Measurements from ENCODE around the gene MAPKAP1.
"Not testable (repeated sequence)": the region's sequence is repeated elsewhere in the genome, so short reads cannot be mapped to it uniquely, and the experiment has no call there.

MAPKAP1 gene

GRCh38 chr9:125696106-125696647 is 10.8 kb downstream of the MAPKAP1 start:
- Histone ChIP-seq H3K27ac (ENCODE audit: low read depth, low read length) (no peak overlapping the region), H3K4me1 (ENCODE audit: control insufficient read depth, low read length) (peaks cover 5% of the 10 kb centered on the region), H3K4me3 (ENCODE audit: low read length) (no peak overlapping the region), H3K9me3 (ENCODE audit: control insufficient read depth, insufficient read depth, low read length) (no peaks in the 10 kb centered on the region), H3K4me2 (ENCODE audit: low read length) (no peak overlapping the region), H3K27me3 (ENCODE audit: control insufficient read depth, low read length) (no peaks in the 10 kb centered on the region), H3K79me2 (ENCODE audit: control insufficient read depth, low read length) (peaks cover 82% of the 10 kb centered on the region), H3K9me2 (replicated peaks; ENCODE audit: control insufficient read depth, low read length) (no peaks in the 10 kb centered on the region), H3F3A (ENCODE audit: control insufficient read depth, insufficient read depth) (no peaks in the 10 kb centered on the region), H3K36me3 (ENCODE audit: control insufficient read depth, low read length) (no peaks in the 10 kb centered on the region), H4K20me1 (ENCODE audit: control insufficient read depth, insufficient read depth, low read depth, low read length) (0 out of 2 replicates have a peak, but pooled peaks cover 11% of the 10 kb centered on the region)
- TF ChIP-seq CTCF (IDR thresholded peaks at IDR 0.05; ENCODE audit: low read depth, low read length, poor library complexity, severe bottlenecking) (no peak), EZH2phosphoT487 (IDR thresholded peaks at IDR 0.05; ENCODE audit: borderline replicate concordance, low read length) (no peak)

GRCh38 chr9:125695548-125695947 is 11.5 kb downstream of the MAPKAP1 start:
- H3K27me3 ChIP-seq (ENCODE audit: control insufficient read depth, low read length); H3K9me2 ChIP-seq (replicated peaks; ENCODE audit: control insufficient read depth, low read length); H3F3A ChIP-seq (ENCODE audit: control insufficient read depth, insufficient read depth); H3K4me1 ChIP-seq (ENCODE audit: control insufficient read depth, low read length); H3K9me3 ChIP-seq (ENCODE audit: control insufficient read depth, insufficient read depth, low read length); H3K27ac ChIP-seq (ENCODE audit: low read depth, low read length); H4K20me1 ChIP-seq (ENCODE audit: control insufficient read depth, insufficient read depth, low read depth, low read length); H3K4me2 ChIP-seq (ENCODE audit: low read length); H3K4me3 ChIP-seq (ENCODE audit: low read length); H3K36me3 ChIP-seq (ENCODE audit: control insufficient read depth, low read length): not testable (repeated sequence)
- H3K79me2 ChIP-seq (ENCODE audit: control insufficient read depth, low read length): peaks cover 79% of the 10 kb centered on the region

GRCh38 chr9:125694478-125694877 is 12.5 kb downstream of the MAPKAP1 start:
- Histone ChIP-seq H3K36me3 (ENCODE audit: control insufficient read depth, low read length) (no peaks in the 10 kb centered on the region), H3K27ac (ENCODE audit: low read depth, low read length) (no peak overlapping the region), H3K9me3 (ENCODE audit: control insufficient read depth, insufficient read depth, low read length) (no peaks in the 10 kb centered on the region), H4K20me1 (ENCODE audit: control insufficient read depth, insufficient read depth, low read depth, low read length) (peaks cover 7% of the 10 kb centered on the region; the same call in 1 of the 2 replicates), H3K9me2 (replicated peaks; ENCODE audit: control insufficient read depth, low read length) (no peaks in the 10 kb centered on the region), H3K27me3 (ENCODE audit: control insufficient read depth, low read length) (no peaks in the 10 kb centered on the region), H3K4me2 (ENCODE audit: low read length) (no peak overlapping the region), H3F3A (ENCODE audit: control insufficient read depth, insufficient read depth) (no peaks in the 10 kb centered on the region), H3K4me1 (ENCODE audit: control insufficient read depth, low read length) (no peaks in the 10 kb centered on the region), H3K4me3 (ENCODE audit: low read length) (no peak overlapping the region), H3K79me2 (ENCODE audit: control insufficient read depth, low read length) (peaks cover 78% of the 10 kb centered on the region)
- TF ChIP-seq EZH2phosphoT487 (IDR thresholded peaks at IDR 0.05; ENCODE audit: borderline replicate concordance, low read length) (no peak), CTCF (IDR thresholded peaks at IDR 0.05; ENCODE audit: low read depth, low read length, poor library complexity, severe bottlenecking) (no peak)

- not testable (repeated sequence) for H3K27ac ChIP-seq (ENCODE audit: low read depth, low read length); H4K20me1 ChIP-seq (ENCODE audit: control insufficient read depth, insufficient read depth, low read depth, low read length); H3F3A ChIP-seq (ENCODE audit: control insufficient read depth, insufficient read depth); H3K27me3 ChIP-seq (ENCODE audit: control insufficient read depth, low read length); H3K4me1 ChIP-seq (ENCODE audit: control insufficient read depth, low read length); H3K9me2 ChIP-seq (replicated peaks; ENCODE audit: control insufficient read depth, low read length); H3K9me3 ChIP-seq (ENCODE audit: control insufficient read depth, insufficient read depth, low read length); H3K36me3 ChIP-seq (ENCODE audit: control insufficient read depth, low read length); H3K4me3 ChIP-seq (ENCODE audit: low read length); H3K4me2 ChIP-seq (ENCODE audit: low read length)
- peaks cover 74% of the 10 kb centered on the region for H3K79me2 ChIP-seq (ENCODE audit: control insufficient read depth, low read length)
Observed at GRCh38 chr9:125693492-125693891, 13.5 kb downstream of the MAPKAP1 start.
